DOHH2 (cell line): ENCODE results near the gene NOC2L.

ENCODE experiments used
- CTCF ChIP-seq: fragments of 200-600 bp; sonication (generic); IDR thresholded peaks from one replicate; pipeline ENCODE4 v1.5.1; 2014; ENCODE audit warnings: antibody characterized with exemption, mild to moderate bottlenecking, low read depth, low read length; ENCODE audit not compliant: poor library complexity, severe bottlenecking
- EZH2phosphoT487 ChIP-seq: fragments of 200-600 bp; sonication (generic); IDR thresholded peaks from 2 replicates; pipeline ENCODE4 v1.6.1; 2017; ENCODE audit warnings: borderline replicate concordance, mild to moderate bottlenecking, antibody characterized with exemption, low read length, moderate library complexity, mixed read lengths

GRCh38 chr1:961132-961669, 2.1 kb upstream of the NOC2L start:
- no peak for TF ChIP-seq EZH2phosphoT487
- TF ChIP-seq CTCF, result no peak
